PC-9 (cell line): Measurements from ENCODE around the gene REPS1.

Experiments
- EZH2 ChIP-seq: fragments of 200-600 bp; sonication (generic); IDR thresholded peaks from 2 replicates; pipeline ENCODE4 v1.8.0; 2017; ENCODE audit warnings: antibody characterized with exemption, low read depth
- TF ChIP-seq, protein P1 (sequence below): fragments of 200-600 bp; sonication (generic); conservative IDR thresholded peaks from 2 replicates; pipeline ENCODE4 v1.6.1; 2017; ENCODE audit warnings: mixed run types, antibody characterized with exemption, mild to moderate bottlenecking, moderate library complexity

DNA sequence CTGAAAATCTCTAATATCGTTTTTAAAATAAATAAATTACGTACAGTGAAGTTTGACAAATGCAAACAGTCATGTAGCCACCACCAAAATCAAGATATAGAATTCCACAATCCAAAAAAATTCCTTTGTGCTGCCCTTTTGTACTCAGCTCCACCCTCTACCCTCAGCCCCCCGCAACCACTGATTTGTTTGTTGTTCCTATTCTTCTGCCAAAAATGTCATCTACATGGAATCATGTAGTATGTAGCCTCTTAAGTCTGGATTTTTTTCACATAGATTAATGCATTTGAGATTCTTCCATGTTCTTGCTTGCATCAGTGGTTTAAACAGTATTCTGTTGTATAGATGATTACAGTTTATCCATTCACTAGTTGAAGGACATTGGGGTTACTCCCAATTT lies 8.5 kb upstream of the REPS1 start:
- TF ChIP-seq, protein P1, sequence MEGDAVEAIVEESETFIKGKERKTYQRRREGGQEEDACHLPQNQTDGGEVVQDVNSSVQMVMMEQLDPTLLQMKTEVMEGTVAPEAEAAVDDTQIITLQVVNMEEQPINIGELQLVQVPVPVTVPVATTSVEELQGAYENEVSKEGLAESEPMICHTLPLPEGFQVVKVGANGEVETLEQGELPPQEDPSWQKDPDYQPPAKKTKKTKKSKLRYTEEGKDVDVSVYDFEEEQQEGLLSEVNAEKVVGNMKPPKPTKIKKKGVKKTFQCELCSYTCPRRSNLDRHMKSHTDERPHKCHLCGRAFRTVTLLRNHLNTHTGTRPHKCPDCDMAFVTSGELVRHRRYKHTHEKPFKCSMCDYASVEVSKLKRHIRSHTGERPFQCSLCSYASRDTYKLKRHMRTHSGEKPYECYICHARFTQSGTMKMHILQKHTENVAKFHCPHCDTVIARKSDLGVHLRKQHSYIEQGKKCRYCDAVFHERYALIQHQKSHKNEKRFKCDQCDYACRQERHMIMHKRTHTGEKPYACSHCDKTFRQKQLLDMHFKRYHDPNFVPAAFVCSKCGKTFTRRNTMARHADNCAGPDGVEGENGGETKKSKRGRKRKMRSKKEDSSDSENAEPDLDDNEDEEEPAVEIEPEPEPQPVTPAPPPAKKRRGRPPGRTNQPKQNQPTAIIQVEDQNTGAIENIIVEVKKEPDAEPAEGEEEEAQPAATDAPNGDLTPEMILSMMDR, result no peak
- no peak for TF ChIP-seq EZH2
